Activated CD8-positive, alpha-beta T cell treated with anti-CD3 and anti-CD28 coated beads, Interleukin-2, amount 10 ng/mL, durations not matched to agents 7 days and 5 days (primary cell): ENCODE results near the gene TRANK1. TPM values are rescaled to one million over a fixed set of nuclear protein-coding genes. Genes with fewer than 3 reads are reported as not detected.
"Not testable (repeated sequence)": the region's sequence is repeated elsewhere in the genome, so short reads cannot be mapped to it uniquely, and the experiment has no call there.

Source experiments
- ATAC-seq: fragments of 150-1000 bp; cut with Tn5 transposase; one replicate; pipeline ENCODE4 v1.10.0; 2021; ENCODE audit warnings: moderate library complexity
- CTCF ChIA-PET: fragments of 350-600 bp; sonication (Branson Sonifier 250); formaldehyde crosslinking; loops from one replicate; lab custom pipeline; 2021; ENCODE audit warnings: antibody characterized with exemption; lab: Charles Lee
- POLR2A ChIA-PET: fragments of 350-600 bp; sonication (Branson Sonifier 250); formaldehyde crosslinking; loops from one replicate; lab custom pipeline; 2021; ENCODE audit warnings: antibody characterized with exemption; lab: Charles Lee
- DNase-seq: peaks from one replicate; pipeline ENCODE4 v3.0.0-alpha.2; 2020
- H3K27ac Mint-ChIP-seq: one replicate; pipeline ENCODE4 v1.8.0; 2021; ENCODE audit warnings: mild to moderate bottlenecking, mixed read lengths
- H3K27me3 Mint-ChIP-seq: one replicate; pipeline ENCODE4 v1.8.0; 2021; ENCODE audit warnings: low read depth, mixed read lengths
- H3K36me3 Mint-ChIP-seq: one replicate; pipeline ENCODE4 v1.8.0; 2021; ENCODE audit warnings: low read depth, mixed read lengths
- H3K4me1 Mint-ChIP-seq: one replicate; pipeline ENCODE4 v1.8.0; 2021; ENCODE audit warnings: low read depth, mixed read lengths
- H3K4me3 Mint-ChIP-seq: one replicate; pipeline ENCODE4 v1.8.0; 2021; ENCODE audit warnings: mild to moderate bottlenecking, mixed read lengths
- H3K9me3 Mint-ChIP-seq: one replicate; pipeline ENCODE4 v1.8.0; 2022; ENCODE audit warnings: mixed read lengths; ENCODE audit not compliant: insufficient read depth
- total RNA-seq, 2 experiments: library from RNA; stranded (reverse); gene quantifications; one replicate each; pipeline ENCODE4 v1.2.3, GENCODE V29; 2021

TRANK1 gene
- total RNA-seq, 2 experiments from 2014 or later, result 49.3 to 52.3 TPM

DNA sequence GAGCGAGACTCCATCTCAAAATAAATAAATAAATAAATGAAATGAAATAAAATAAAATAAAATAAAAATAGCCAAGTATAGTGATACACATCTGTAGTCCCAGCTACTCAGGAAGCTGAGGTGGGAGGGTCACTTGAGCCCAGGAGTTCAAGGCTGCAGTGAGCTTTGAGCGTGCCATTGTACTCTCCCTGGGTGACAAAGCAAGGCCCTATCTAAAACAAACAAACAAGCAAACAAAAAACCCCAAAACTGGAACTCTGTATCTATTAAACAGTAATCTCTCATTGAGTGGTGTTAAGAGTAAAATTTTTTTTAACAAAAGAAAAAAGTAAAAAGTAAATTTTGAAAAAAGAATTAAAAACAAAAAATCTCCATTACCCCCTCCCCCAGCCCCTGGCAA, 27.3 kb upstream of the TRANK1 start:
- Mint-ChIP-seq H3K9me3 (peaks cover 9% of the 10 kb centered on the region), H3K4me1 (peaks cover 36% of the 10 kb centered on the region), H3K27ac (no peak overlapping the region), H3K4me3 (no peak overlapping the region), H3K36me3 (peaks cover 21% of the 10 kb centered on the region), H3K27me3 (no peaks in the 10 kb centered on the region)
- no peak for ATAC-seq
- POLR2A ChIA-PET, result no interaction called here
- no peak for DNase-seq
- CTCF ChIA-PET, result interaction anchor here (1.9 kb wide), 1 partner anchor 14 kb away, joined by 7 read pairs; no protein-coding TSS in a partner anchor

DNA sequence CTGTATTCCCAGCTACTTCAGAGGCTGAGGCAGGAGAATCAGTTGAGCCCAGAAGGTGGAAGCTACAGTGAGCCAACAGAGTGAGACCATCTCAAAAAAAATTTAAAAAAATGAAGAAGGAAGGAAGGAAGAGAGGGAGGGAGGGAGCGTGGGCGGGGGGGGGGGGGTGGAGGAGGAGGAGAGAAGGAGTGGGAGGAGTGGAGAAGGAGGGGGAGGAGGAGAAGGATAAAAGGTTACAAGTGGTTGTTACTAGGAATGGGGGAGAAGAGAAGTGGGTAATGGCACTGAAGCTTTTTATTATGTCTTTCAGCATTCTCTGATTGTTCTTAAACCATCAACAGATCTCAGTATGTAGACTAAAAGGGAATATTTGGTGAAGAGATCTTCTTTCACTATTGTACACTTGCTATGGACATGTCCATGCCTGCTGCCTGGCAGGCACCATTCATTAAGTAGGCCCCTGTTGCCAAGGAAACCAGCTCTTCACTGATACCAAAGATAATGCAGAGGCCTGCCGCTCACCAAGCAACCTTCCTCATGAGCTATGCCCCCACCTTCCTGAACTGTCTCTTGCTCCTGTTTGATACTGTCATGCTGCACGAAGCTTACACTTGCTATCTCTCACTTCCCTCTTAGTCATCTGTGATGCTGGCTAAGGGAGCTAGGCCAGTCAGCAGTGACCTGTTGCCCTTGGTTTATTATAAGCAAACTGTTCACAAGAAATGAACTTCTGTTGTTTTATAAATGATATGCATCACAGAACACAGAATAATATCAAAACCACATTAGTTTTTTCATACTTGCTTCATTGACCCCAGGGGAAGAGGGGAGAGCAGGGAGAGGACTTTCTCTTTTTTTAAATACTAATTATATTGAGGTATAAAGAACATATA, 24.9 kb upstream of the TRANK1 start:
- H3K27me3 Mint-ChIP-seq, result no peaks in the 10 kb centered on the region
- CTCF ChIA-PET, result interaction anchor here (0.9 to 1.6 kb wide), 5 partner anchors 11 to 241 kb away, joined by 3 to 14 read pairs (median 3); no protein-coding TSS in a partner anchor
- no peak overlapping the region for H3K4me3 Mint-ChIP-seq
- H3K4me1 Mint-ChIP-seq, result peaks cover 37% of the 10 kb centered on the region
- peaks cover 9% of the 10 kb centered on the region for H3K36me3 Mint-ChIP-seq
- POLR2A ChIA-PET, result interaction anchor here (0.5 to 1.0 kb wide), 3 partner anchors 22 to 246 kb away, joined by 3 to 4 read pairs (median 4); partner anchors contain the start of genes EPM2AIP1 and MLH1
- ATAC-seq, result peak; percentile 90
- peaks cover 4% of the 10 kb centered on the region for H3K9me3 Mint-ChIP-seq
- peak; percentile 69 for DNase-seq
- H3K27ac Mint-ChIP-seq, result peak overlapping the region; percentile 64

GRCh38 chr3:36969085-36969484, 24.2 kb upstream of the TRANK1 start:
- peaks cover 3% of the 10 kb centered on the region for H3K9me3 Mint-ChIP-seq
- no peak overlapping the region for H3K4me3 Mint-ChIP-seq
- ATAC-seq, result no peak
- no peaks in the 10 kb centered on the region for H3K27me3 Mint-ChIP-seq
- H3K27ac Mint-ChIP-seq, result peak overlapping the region; percentile 64
- DNase-seq, result no peak
- CTCF ChIA-PET, result interaction anchor here (0.9 to 1.6 kb wide), 5 partner anchors 10 to 240 kb away, joined by 3 to 14 read pairs (median 3); no protein-coding TSS in a partner anchor
- POLR2A ChIA-PET, result no interaction called here
- H3K36me3 Mint-ChIP-seq, result peaks cover 8% of the 10 kb centered on the region
- peaks cover 39% of the 10 kb centered on the region for H3K4me1 Mint-ChIP-seq

DNA sequence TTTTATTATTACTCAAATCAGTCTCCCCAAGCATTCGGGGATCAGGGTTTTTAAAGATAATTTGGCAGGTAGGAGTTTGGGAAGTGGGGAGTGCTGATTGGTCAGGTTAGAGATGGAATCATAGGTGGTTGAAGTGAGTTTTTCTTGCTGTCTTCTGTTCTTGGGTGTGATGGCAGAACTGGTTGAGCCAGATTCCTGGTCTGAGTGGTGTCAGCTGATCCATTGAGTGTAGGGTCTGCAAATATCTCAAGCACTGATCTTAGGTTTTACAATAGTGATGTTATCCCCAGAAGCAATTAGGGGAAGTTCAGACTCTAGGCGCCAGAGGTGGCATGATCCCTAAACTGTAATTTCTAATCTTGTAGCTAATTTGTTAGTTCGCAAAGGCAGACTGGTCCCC, 20.6 kb upstream of the TRANK1 start:
- POLR2A ChIA-PET, result interaction anchor here (0.6 kb wide), 1 partner anchor 28 kb away, joined by 3 read pairs; the partner anchor contains the start of genes EPM2AIP1 and MLH1
- no peak for ATAC-seq
- Mint-ChIP-seq H3K4me3 (no peak overlapping the region), H3K4me1 (peaks cover 19% of the 10 kb centered on the region), H3K9me3 (no peaks in the 10 kb centered on the region), H3K27me3 (no peaks in the 10 kb centered on the region), H3K27ac (no peak overlapping the region), H3K36me3 (no peaks in the 10 kb centered on the region)
- no peak for DNase-seq
- CTCF ChIA-PET, result interaction anchor here (1.0 kb wide), 2 partner anchors 26 to 173 kb away, joined by 3 read pairs; no protein-coding TSS in a partner anchor

- ATAC-seq, result no peak
- ChIA-PET POLR2A (no interaction called here), CTCF (interaction anchor here (0.6 to 1.0 kb wide), 2 partner anchors 81 to 173 kb away, joined by 3 read pairs; no protein-coding TSS in a partner anchor)
- no peaks in the 10 kb centered on the region for H3K9me3 Mint-ChIP-seq
- no peaks in the 10 kb centered on the region for H3K36me3 Mint-ChIP-seq
- H3K4me1 Mint-ChIP-seq, result peaks cover 16% of the 10 kb centered on the region
- no peak for DNase-seq
- no peak overlapping the region for H3K27ac Mint-ChIP-seq
- H3K27me3 Mint-ChIP-seq, result no peaks in the 10 kb centered on the region
- H3K4me3 Mint-ChIP-seq, result no peak overlapping the region
Observed at GRCh38 chr3:36964817-36965216, 20.0 kb upstream of the TRANK1 start.

DNA sequence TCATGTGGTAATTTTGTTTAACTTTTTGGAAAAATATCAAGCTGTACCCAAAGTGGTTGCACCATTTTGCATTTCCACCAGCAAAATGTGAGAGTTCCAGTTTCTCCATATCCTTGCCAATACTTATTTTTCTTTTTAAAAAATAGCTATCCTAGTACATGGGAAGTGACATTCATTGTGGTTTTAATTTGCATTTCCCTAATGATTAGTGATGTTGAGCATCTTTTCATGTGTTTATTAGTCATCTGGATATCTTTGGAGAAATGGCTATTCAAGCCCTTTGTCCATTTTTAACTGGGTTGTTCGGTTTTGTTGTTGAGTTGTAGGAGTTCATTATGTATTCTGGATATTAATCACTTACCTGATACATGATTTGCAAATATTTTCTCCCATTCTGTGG, 19.5 kb upstream of the TRANK1 start:
- Mint-ChIP-seq H3K4me3 (no peak overlapping the region), H3K9me3 (no peaks in the 10 kb centered on the region), H3K4me1 (peaks cover 11% of the 10 kb centered on the region), H3K27ac (no peak overlapping the region), H3K36me3 (no peaks in the 10 kb centered on the region), H3K27me3 (no peaks in the 10 kb centered on the region)
- no peak for DNase-seq
- POLR2A ChIA-PET, result no interaction called here
- ATAC-seq, result no peak
- CTCF ChIA-PET, result interaction anchor here (0.6 kb wide), 1 partner anchor 81 kb away, joined by 3 read pairs; no protein-coding TSS in a partner anchor

- POLR2A ChIA-PET, H3K27ac Mint-ChIP-seq, CTCF ChIA-PET, H3K9me3 Mint-ChIP-seq, DNase-seq, ATAC-seq, H3K4me3 Mint-ChIP-seq, H3K36me3 Mint-ChIP-seq, H3K27me3 Mint-ChIP-seq: not testable (repeated sequence)
- peaks cover 14% of the 10 kb centered on the region for H3K4me1 Mint-ChIP-seq
Observed at GRCh38 chr3:36963008-36963407, 18.2 kb upstream of the TRANK1 start.

GRCh38 chr3:36960502-36960901, 15.6 kb upstream of the TRANK1 start:
- POLR2A ChIA-PET, result interaction anchor here (2.9 kb wide), 1 partner anchor 52 kb away, joined by 11 read pairs; no protein-coding TSS in a partner anchor

GRCh38 chr3:36959821-36960220, 15.0 kb upstream of the TRANK1 start:
- ATAC-seq (no peak), DNase-seq (no peak)
- Mint-ChIP-seq H3K4me1 (peaks cover 18% of the 10 kb centered on the region), H3K36me3 (no peaks in the 10 kb centered on the region), H3K27ac (no peak overlapping the region), H3K4me3 (no peak overlapping the region), H3K27me3 (no peaks in the 10 kb centered on the region), H3K9me3 (no peaks in the 10 kb centered on the region)
- ChIA-PET POLR2A (interaction anchor here (0.9 to 2.9 kb wide), 2 partner anchors 52 to 229 kb away, joined by 4 to 11 read pairs; no protein-coding TSS in a partner anchor), CTCF (interaction anchor here (0.8 to 4.7 kb wide), 16 partner anchors 9 to 231 kb away, joined by 3 to 84 read pairs (median 6); partner anchors contain the start of gene TRANK1)

More at GRCh38 chr3:36960502-36960901, 15.6 kb upstream of the TRANK1 start:
- H3K9me3 Mint-ChIP-seq, result no peaks in the 10 kb centered on the region
- DNase-seq (no peak), ATAC-seq (no peak)
- H3K27ac Mint-ChIP-seq, result no peak overlapping the region
- no peaks in the 10 kb centered on the region for H3K27me3 Mint-ChIP-seq
- H3K36me3 Mint-ChIP-seq, result no peaks in the 10 kb centered on the region
- peaks cover 19% of the 10 kb centered on the region for H3K4me1 Mint-ChIP-seq
- no peak overlapping the region for H3K4me3 Mint-ChIP-seq
- CTCF ChIA-PET, result interaction anchor here (1.0 to 4.7 kb wide), 8 partner anchors 13 to 227 kb away, joined by 3 to 84 read pairs (median 6); no protein-coding TSS in a partner anchor

DNA sequence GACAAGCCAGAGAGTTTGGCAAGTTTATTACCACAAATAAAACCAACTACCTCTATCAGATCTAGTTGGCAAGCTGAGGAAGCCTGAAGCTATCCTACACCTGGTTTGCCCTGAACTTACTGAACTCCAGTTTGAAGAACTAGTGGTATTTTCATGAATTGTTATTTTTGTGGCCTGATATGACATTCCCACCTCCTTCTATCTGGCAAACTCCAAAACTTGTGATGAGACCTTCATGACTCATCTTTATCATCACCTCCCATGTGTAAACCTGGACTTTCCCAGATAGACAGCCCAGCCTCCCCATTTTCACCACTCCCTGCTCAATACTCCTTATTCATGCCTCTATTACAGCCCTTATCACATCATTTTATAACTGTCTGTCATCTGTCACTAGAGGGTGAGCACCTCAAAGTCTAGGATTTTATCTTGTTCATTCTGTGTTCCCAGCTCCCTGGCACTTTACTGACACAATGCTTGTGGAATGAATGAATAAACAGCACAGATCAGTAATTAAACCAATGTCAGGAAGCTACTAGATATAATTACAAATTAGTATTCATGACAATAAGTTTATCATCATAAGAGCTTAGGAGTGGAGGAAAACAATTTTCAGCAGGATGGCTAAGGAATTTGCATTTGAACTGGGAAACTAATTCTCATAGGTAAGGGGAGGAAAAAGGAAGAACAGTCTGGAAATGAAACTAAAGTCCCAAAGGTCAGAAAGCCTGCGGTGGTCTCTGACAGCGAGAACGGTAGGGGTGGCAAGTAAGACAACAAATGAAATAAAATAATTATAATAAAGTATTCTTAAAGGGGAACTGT, 13.2 kb upstream of the TRANK1 start:
- Mint-ChIP-seq H3K27ac (peak overlapping the region; percentile 63), H3K36me3 (no peaks in the 10 kb centered on the region), H3K9me3 (no peaks in the 10 kb centered on the region), H3K27me3 (peaks cover 2% of the 10 kb centered on the region), H3K4me3 (no peak overlapping the region), H3K4me1 (peaks cover 14% of the 10 kb centered on the region)
- ATAC-seq, result no peak
- no peak for DNase-seq
- ChIA-PET CTCF (interaction anchor here (0.6 to 4.7 kb wide), 55 partner anchors 8 to 576 kb away, joined by 3 to 84 read pairs (median 6); partner anchors contain the start of genes EPM2AIP1, MLH1 and TRANK1), POLR2A (interaction anchor here (0.6 to 2.9 kb wide), 6 partner anchors 14 to 82 kb away, joined by 4 to 11 read pairs (median 7); partner anchors contain the start of genes EPM2AIP1, MLH1 and TRANK1)

DNA sequence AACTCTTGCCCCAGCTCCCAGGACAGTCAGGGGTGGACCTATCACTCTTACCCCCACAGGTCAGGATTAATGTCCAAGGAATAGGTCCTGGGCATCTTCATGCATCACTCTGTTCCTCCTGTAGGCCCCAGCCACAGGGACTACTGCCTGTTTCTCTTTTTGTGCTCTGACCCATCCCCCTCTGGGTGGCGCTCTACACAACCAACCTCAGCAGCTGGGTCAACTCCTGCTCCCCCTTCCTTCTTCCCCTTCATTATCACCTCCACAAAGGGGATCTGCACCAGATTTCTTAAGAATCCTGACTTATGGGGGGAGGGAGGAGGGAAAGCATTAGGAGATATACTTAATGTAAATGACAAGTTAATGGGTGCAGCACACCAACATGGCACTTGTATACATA, 12.2 kb upstream of the TRANK1 start:
- no peaks in the 10 kb centered on the region for H3K36me3 Mint-ChIP-seq
- no peak for ATAC-seq
- H3K4me3 Mint-ChIP-seq, result no peak overlapping the region
- CTCF ChIA-PET, result interaction anchor here (1.6 to 4.7 kb wide), 17 partner anchors 10 to 228 kb away, joined by 3 to 84 read pairs (median 19); partner anchors contain the start of genes EPM2AIP1, MLH1 and TRANK1
- POLR2A ChIA-PET, result interaction anchor here (1.9 kb wide), 1 partner anchor 81 kb away, joined by 7 read pairs; no protein-coding TSS in a partner anchor
- H3K27me3 Mint-ChIP-seq, result peaks cover 4% of the 10 kb centered on the region
- no peak overlapping the region for H3K27ac Mint-ChIP-seq
- DNase-seq, result no peak
- H3K4me1 Mint-ChIP-seq, result peaks cover 14% of the 10 kb centered on the region
- H3K9me3 Mint-ChIP-seq, result no peaks in the 10 kb centered on the region
